NB4 (cell line): ENCODE measurements around the gene IKZF5.

Experiments
- DNase-seq: peaks from one replicate; pipeline ENCODE4 v3.0.0; 2010; ENCODE audit warnings: low read depth
- H3K4me3 ChIP-seq: one replicate; pipeline ENCODE4 v1.5.1; 2011; ENCODE audit warnings: mild to moderate bottlenecking, low read depth, low read length, moderate library complexity
- CTCF ChIP-seq: IDR thresholded peaks from one replicate; pipeline ENCODE4 v1.5.1; 2012; ENCODE audit warnings: low read depth, low read length
- MAX ChIP-seq: IDR thresholded peaks from 2 replicates; pipeline ENCODE4 v1.6.1; 2011; ENCODE audit warnings: low read depth, low read length
- MYC ChIP-seq: IDR thresholded peaks from 2 replicates; pipeline ENCODE4 v1.6.1; 2011; ENCODE audit warnings: low read depth, low read length
- POLR2A ChIP-seq: IDR thresholded peaks from 2 replicates; pipeline ENCODE4 v1.6.1; 2011; ENCODE audit warnings: mild to moderate bottlenecking; ENCODE audit not compliant: insufficient read length; ENCODE audit errors: extremely low read depth

The IKZF5 gene

GRCh38 chr10:122999347-122999746 lies 9.2 kb downstream of the IKZF5 start:
- TF ChIP-seq MAX (no peak), POLR2A (no peak), MYC (no peak), CTCF (no peak)
- no peak overlapping the region for H3K4me3 ChIP-seq
- DNase-seq, result no peak

DNA sequence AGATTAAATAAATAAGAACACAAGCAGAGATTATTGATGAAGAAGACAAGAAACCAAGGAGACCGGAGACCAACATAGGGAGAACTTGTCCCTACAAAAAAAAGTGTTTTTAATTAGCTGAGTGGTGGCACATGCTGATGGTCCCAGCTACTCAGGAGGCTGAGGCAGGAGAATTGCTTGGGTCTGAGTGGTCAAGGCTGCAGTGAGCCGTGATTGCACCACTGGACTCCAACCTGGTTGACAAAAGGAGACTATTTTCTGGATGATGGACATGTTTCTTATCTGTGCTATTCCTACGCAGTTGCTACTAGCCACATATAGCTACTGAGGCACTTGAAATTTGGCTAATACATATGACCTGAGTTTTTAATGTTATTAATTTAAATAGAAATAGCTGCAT lies 9.7 kb downstream of the IKZF5 start:
- DNase-seq, result no peak
- H3K4me3 ChIP-seq, result no peak overlapping the region
- TF ChIP-seq MAX, result no peak
- no peak for TF ChIP-seq CTCF
- TF ChIP-seq MYC, result no peak
- no peak for TF ChIP-seq POLR2A

GRCh38 chr10:122998360-122998917 lies 10.2 kb downstream of the IKZF5 start:
- DNase-seq, result no peak
- no peak for TF ChIP-seq MYC
- TF ChIP-seq CTCF, result no peak
- no peak for TF ChIP-seq POLR2A
- TF ChIP-seq MAX, result no peak
- no peak overlapping the region for H3K4me3 ChIP-seq

- TF ChIP-seq CTCF (no peak), MYC (no peak), POLR2A (no peak), MAX (no peak)
- no peak for DNase-seq
- H3K4me3 ChIP-seq, result no peak overlapping the region
Measured at GRCh38 chr10:122997864-122998263, 10.7 kb downstream of the IKZF5 start.

GRCh38 chr10:122995936-122996335 lies 12.7 kb downstream of the IKZF5 start:
- no peak for DNase-seq
- TF ChIP-seq CTCF, result no peak
- TF ChIP-seq MYC, result no peak
- no peak for TF ChIP-seq POLR2A
- TF ChIP-seq MAX, result no peak
- no peak overlapping the region for H3K4me3 ChIP-seq
